ENCODE data around the gene CFAP299.
A peak's percentile ranks its signal among the peaks of the same experiment; 100 is the strongest.

The CFAP299 gene

GRCh38 chr4:80360084-80360483 lies 24.6 kb downstream of the CFAP299 start:
- Histone ChIP-seq H3K36me3 (ENCODE audit: insufficient read depth, insufficient read length, low read length) (no peaks in the 10 kb centered on the region), H3K4me1 (ENCODE audit: insufficient read depth, insufficient read length) (no peaks in the 10 kb centered on the region), H3K27me3 (ENCODE audit: insufficient read depth, insufficient read length) (no peaks in the 10 kb centered on the region), H3K9ac (ENCODE audit: insufficient read length, low read depth) (no peak overlapping the region), H3K9me3 (ENCODE audit: insufficient read depth, low read length) (no peaks in the 10 kb centered on the region), H3K4me3 (ENCODE audit: insufficient read length, low read depth) (no peak overlapping the region)
- no peak for DNase-seq (ENCODE audit: low read depth, low spot score)
- no peak for TF ChIP-seq ZNF274 (IDR thresholded peaks at IDR 0.05; ENCODE audit: low read depth, low read length)
- no peak for TF ChIP-seq YY1 (IDR thresholded peaks at IDR 0.05; ENCODE audit: insufficient read depth, insufficient read length)
- no peak for TF ChIP-seq SUZ12 (IDR thresholded peaks at IDR 0.05; ENCODE audit: extremely low read depth, insufficient read depth, insufficient read length)

GRCh38 chr4:80360900-80361299 lies 25.4 kb downstream of the CFAP299 start:
- no peak for DNase-seq (ENCODE audit: low read depth, low spot score)
- Histone ChIP-seq H3K9ac (ENCODE audit: insufficient read length, low read depth) (no peak overlapping the region), H3K36me3 (ENCODE audit: insufficient read depth, insufficient read length, low read length) (no peaks in the 10 kb centered on the region), H3K4me1 (ENCODE audit: insufficient read depth, insufficient read length) (no peaks in the 10 kb centered on the region), H3K9me3 (ENCODE audit: insufficient read depth, low read length) (no peaks in the 10 kb centered on the region), H3K4me3 (ENCODE audit: insufficient read length, low read depth) (no peak overlapping the region), H3K27me3 (ENCODE audit: insufficient read depth, insufficient read length) (no peaks in the 10 kb centered on the region)
- TF ChIP-seq ZNF274 (IDR thresholded peaks at IDR 0.05; ENCODE audit: low read depth, low read length) = no peak
- no peak for TF ChIP-seq SUZ12 (IDR thresholded peaks at IDR 0.05; ENCODE audit: extremely low read depth, insufficient read depth, insufficient read length)
- no peak for TF ChIP-seq YY1 (IDR thresholded peaks at IDR 0.05; ENCODE audit: insufficient read depth, insufficient read length)

DNA sequence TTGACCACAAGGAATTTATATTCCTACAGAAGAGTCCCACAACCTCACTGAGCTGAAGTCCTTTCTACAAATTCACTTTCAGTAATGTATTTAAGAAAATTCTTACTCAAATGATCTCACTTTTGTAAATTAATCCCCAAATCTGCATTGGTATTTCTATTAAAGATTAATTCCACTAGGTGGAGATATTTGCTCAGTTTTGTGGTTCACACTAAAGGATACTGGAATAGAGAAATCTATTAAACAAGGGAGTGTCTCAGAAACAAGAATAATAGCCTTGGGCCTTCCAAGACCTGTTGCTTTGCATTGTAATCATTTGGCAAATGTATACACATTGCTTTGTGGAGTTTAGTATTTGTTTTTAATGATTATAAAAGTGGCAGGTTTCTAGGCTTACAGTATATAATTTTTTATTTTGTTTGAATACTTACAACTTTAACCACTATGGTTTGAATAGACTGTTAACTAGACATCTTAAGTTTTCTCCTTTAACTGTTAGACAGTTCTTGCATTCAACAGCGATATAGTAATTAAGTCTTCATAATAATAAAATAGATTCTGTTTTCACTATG lies 25.9 kb downstream of the CFAP299 start:
- Histone ChIP-seq H3K4me3 (ENCODE audit: insufficient read length, low read depth) (no peak overlapping the region), H3K9ac (ENCODE audit: insufficient read length, low read depth) (no peak overlapping the region), H3K27me3 (ENCODE audit: insufficient read depth, insufficient read length) (no peaks in the 10 kb centered on the region), H3K4me1 (ENCODE audit: insufficient read depth, insufficient read length) (no peaks in the 10 kb centered on the region), H3K9me3 (ENCODE audit: insufficient read depth, low read length) (no peaks in the 10 kb centered on the region), H3K36me3 (ENCODE audit: insufficient read depth, insufficient read length, low read length) (no peaks in the 10 kb centered on the region)
- TF ChIP-seq SUZ12 (IDR thresholded peaks at IDR 0.05; ENCODE audit: extremely low read depth, insufficient read depth, insufficient read length) (no peak), YY1 (IDR thresholded peaks at IDR 0.05; ENCODE audit: insufficient read depth, insufficient read length) (no peak), ZNF274 (IDR thresholded peaks at IDR 0.05; ENCODE audit: low read depth, low read length) (no peak)
- DNase-seq (ENCODE audit: low read depth, low spot score) = no peak

DNA sequence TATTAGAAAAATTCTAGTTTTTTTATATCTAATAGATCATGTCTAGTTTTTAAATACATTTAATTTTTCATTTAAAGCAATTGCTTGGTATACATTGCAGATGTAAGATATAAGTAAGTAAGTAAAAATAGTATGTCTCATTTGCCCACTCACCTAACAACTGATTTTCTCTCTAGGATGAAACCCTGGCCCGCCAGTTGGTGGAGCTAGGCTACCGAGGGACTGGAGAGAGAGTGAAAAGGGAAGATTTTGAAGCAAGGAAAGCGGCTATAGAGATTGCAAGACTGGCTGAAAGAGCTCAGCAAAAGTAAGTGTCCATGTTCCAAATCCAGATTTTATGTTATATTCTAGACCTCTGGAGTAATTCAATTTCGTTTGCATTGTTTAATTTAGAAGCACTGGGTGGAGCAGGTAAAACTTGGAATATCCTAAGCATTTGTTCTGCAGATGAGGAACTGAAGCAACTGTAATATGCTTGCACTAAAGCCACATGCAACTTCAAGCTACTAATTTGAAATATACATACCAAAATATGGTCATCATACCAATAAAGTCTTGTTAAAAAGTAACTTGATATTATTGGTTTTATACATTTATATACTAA lies 27.1 kb downstream of the CFAP299 start:
- Histone ChIP-seq H3K9me3 (ENCODE audit: insufficient read depth, low read length) (no peaks in the 10 kb centered on the region), H3K36me3 (ENCODE audit: insufficient read depth, insufficient read length, low read length) (no peaks in the 10 kb centered on the region), H3K4me3 (ENCODE audit: insufficient read length, low read depth) (no peak overlapping the region), H3K27me3 (ENCODE audit: insufficient read depth, insufficient read length) (no peaks in the 10 kb centered on the region), H3K9ac (ENCODE audit: insufficient read length, low read depth) (no peak overlapping the region), H3K4me1 (ENCODE audit: insufficient read depth, insufficient read length) (no peaks in the 10 kb centered on the region)
- TF ChIP-seq YY1 (IDR thresholded peaks at IDR 0.05; ENCODE audit: insufficient read depth, insufficient read length) (no peak), SUZ12 (IDR thresholded peaks at IDR 0.05; ENCODE audit: extremely low read depth, insufficient read depth, insufficient read length) (no peak), ZNF274 (IDR thresholded peaks at IDR 0.05; ENCODE audit: low read depth, low read length) (no peak)
- peak; percentile 23 for DNase-seq (ENCODE audit: low read depth, low spot score)

- Histone ChIP-seq H3K9me3 (ENCODE audit: insufficient read depth, low read length) (peaks cover 13% of the 10 kb centered on the region), H3K4me1 (ENCODE audit: insufficient read depth, insufficient read length) (no peaks in the 10 kb centered on the region), H3K4me3 (ENCODE audit: insufficient read length, low read depth) (no peak overlapping the region), H3K9ac (ENCODE audit: insufficient read length, low read depth) (no peak overlapping the region), H3K36me3 (ENCODE audit: insufficient read depth, insufficient read length, low read length) (no peaks in the 10 kb centered on the region), H3K27me3 (ENCODE audit: insufficient read depth, insufficient read length) (no peaks in the 10 kb centered on the region)
- no peak for TF ChIP-seq YY1 (IDR thresholded peaks at IDR 0.05; ENCODE audit: insufficient read depth, insufficient read length)
- no peak for TF ChIP-seq ZNF274 (IDR thresholded peaks at IDR 0.05; ENCODE audit: low read depth, low read length)
- TF ChIP-seq SUZ12 (IDR thresholded peaks at IDR 0.05; ENCODE audit: extremely low read depth, insufficient read depth, insufficient read length) = no peak
- peak; percentile 15 for DNase-seq (ENCODE audit: low read depth, low spot score)
Observed at GRCh38 chr4:80365928-80366327, 30.4 kb downstream of the CFAP299 start.

GRCh38 chr4:80367737-80368136 lies 32.2 kb downstream of the CFAP299 start:
- no peak for TF ChIP-seq ZNF274 (IDR thresholded peaks at IDR 0.05; ENCODE audit: low read depth, low read length)
- no peak for TF ChIP-seq YY1 (IDR thresholded peaks at IDR 0.05; ENCODE audit: insufficient read depth, insufficient read length)
- no peak for TF ChIP-seq SUZ12 (IDR thresholded peaks at IDR 0.05; ENCODE audit: extremely low read depth, insufficient read depth, insufficient read length)
- Histone ChIP-seq H3K9me3 (ENCODE audit: insufficient read depth, low read length) (peaks cover 16% of the 10 kb centered on the region), H3K4me1 (ENCODE audit: insufficient read depth, insufficient read length) (no peaks in the 10 kb centered on the region), H3K4me3 (ENCODE audit: insufficient read length, low read depth) (no peak overlapping the region), H3K36me3 (ENCODE audit: insufficient read depth, insufficient read length, low read length) (no peaks in the 10 kb centered on the region), H3K9ac (ENCODE audit: insufficient read length, low read depth) (no peak overlapping the region), H3K27me3 (ENCODE audit: insufficient read depth, insufficient read length) (no peaks in the 10 kb centered on the region)
- no peak for DNase-seq (ENCODE audit: low read depth, low spot score)

DNA sequence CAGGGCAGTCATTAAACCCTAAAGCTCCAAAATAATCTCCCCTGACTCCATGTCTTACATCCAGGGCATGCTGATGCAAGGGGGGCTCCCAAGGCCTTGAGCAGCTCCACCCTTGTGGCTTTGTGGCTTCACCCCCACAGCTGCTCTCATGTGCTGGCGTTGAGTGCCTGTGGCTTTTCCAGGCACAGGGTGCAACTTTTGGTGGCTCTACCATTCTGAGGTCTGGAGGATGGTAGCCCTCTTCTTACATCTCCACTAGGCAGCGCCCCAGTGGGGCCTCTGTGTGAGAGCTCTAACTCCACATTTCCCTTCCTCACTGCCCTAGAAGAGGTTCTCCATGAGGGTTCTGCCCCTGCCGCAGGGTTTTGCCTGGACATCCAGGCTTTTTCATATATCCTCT lies 35.1 kb downstream of the CFAP299 start:
- TF ChIP-seq SUZ12 (IDR thresholded peaks at IDR 0.05; ENCODE audit: extremely low read depth, insufficient read depth, insufficient read length) (no peak), YY1 (IDR thresholded peaks at IDR 0.05; ENCODE audit: insufficient read depth, insufficient read length) (no peak), ZNF274 (IDR thresholded peaks at IDR 0.05; ENCODE audit: low read depth, low read length) (no peak)
- Histone ChIP-seq H3K36me3 (ENCODE audit: insufficient read depth, insufficient read length, low read length) (no peaks in the 10 kb centered on the region), H3K9ac (ENCODE audit: insufficient read length, low read depth) (no peak overlapping the region), H3K9me3 (ENCODE audit: insufficient read depth, low read length) (peaks cover 16% of the 10 kb centered on the region), H3K27me3 (ENCODE audit: insufficient read depth, insufficient read length) (no peaks in the 10 kb centered on the region), H3K4me1 (ENCODE audit: insufficient read depth, insufficient read length) (no peaks in the 10 kb centered on the region), H3K4me3 (ENCODE audit: insufficient read length, low read depth) (no peak overlapping the region)
- no peak for DNase-seq (ENCODE audit: low read depth, low spot score)
